GM21360 (cell line): Measurements from ENCODE around the gene PRKAR2A.
"Not testable (repeated sequence)": the region's sequence is repeated elsewhere in the genome, so short reads cannot be mapped to it uniquely, and the experiment has no call there.

ENCODE experiments used
- ATAC-seq: cut with Tn5 transposase; IDR thresholded peaks from one replicate; pipeline ENCODE4 v1.9.1; 2021; ENCODE audit warnings: mild to moderate bottlenecking, moderate library complexity; ENCODE audit not compliant: unreplicated experiment

Gene PRKAR2A

DNA sequence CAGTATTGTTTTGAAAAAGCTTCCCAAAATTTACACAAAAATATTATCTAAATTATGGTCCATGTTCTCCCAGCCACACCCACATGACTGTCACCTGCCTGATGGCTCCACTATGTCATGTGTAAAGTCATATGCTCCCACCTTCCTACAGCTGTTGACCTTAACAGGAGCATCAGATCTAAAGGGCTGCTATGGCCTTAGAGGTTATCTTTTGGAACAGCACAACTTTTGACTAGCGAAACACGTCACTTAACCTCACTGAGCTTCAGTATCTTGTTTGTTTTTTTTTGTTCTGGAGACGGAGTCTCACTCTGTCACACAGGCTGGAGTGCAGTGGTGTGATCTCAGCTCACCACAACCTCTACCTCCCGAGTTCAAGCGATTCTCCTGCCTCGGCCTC is 64.4 kb downstream of the PRKAR2A start:
- no peak for ATAC-seq

- ATAC-seq: no peak
Measured at GRCh38 chr3:48782046-48782445, 65.6 kb downstream of the PRKAR2A start.

DNA sequence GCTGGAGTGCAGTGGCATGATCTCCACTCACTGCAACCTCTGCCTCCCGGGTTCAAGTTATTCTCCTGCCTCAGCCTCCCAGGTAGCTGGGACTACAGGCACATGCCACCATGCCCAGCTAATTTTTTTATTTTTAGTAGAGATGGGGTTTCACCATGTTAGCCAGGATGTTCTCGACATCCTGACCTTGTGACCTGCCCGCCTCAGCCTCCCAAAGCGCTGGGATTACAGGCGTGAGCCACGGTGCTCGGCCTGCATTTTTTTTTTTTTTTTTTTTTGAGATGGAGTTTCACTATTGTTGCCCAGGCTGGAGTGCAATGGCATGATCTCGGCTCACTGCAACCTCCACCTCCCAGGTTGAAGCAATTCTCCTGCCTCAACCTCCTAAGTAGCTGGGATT is 69.1 kb downstream of the PRKAR2A start:
- not testable (repeated sequence) for ATAC-seq

- ATAC-seq: no peak
Measured at GRCh38 chr3:48776854-48777253, 70.8 kb downstream of the PRKAR2A start.

- no peak for ATAC-seq
Measured at GRCh38 chr3:48770192-48770502, 77.5 kb downstream of the PRKAR2A start.

- no peak for ATAC-seq
Measured at GRCh38 chr3:48765376-48765775, 82.3 kb downstream of the PRKAR2A start.

- no peak for ATAC-seq
Measured at GRCh38 chr3:48762816-48763215, 84.9 kb downstream of the PRKAR2A start.

GRCh38 chr3:48759991-48760540 is 87.6 kb downstream of the PRKAR2A start:
- ATAC-seq: not testable (repeated sequence)

GRCh38 chr3:48759531-48759930 is 88.1 kb downstream of the PRKAR2A start:
- ATAC-seq: not testable (repeated sequence)

DNA sequence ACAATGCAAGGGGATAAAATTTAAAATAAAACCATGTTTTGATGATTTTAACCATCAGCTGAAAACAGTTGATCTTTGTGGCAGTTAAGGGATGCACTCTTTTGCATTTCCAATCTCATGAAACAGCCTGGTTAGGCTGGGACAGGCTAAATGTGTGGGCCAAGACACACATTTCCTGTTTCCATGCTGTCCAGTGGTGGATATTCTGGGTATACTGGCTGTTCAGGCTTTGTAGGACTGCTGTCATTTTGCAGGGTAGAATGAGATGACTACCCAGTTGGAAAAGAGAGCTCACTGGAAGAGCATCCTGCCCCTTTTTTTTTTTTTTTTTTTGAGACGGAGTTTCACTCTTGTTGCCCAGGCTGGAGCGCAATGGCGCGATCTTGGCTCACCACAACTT is 88.6 kb downstream of the PRKAR2A start:
- ATAC-seq: no peak

DNA sequence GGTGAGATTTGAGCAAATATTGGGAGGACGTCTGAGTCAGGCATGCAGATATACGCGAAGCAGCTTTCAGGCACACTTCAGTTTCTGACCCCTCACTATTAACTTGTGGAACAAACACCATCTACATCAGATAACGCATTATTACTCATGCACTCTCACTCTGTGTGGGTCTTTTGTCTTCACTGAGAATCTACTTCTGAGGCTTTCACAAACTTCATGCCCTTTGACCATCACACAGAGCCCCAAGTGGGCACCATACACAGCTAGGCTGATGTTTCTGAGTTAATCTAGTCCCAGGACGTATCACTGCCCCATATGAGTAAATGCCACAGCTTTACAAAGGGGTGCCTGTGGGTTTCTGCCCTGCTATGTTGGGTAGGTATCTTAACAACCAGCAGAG is 91.0 kb downstream of the PRKAR2A start:
- ATAC-seq: no peak

GRCh38 chr3:48750856-48751255 is 96.8 kb downstream of the PRKAR2A start:
- no peak for ATAC-seq

DNA sequence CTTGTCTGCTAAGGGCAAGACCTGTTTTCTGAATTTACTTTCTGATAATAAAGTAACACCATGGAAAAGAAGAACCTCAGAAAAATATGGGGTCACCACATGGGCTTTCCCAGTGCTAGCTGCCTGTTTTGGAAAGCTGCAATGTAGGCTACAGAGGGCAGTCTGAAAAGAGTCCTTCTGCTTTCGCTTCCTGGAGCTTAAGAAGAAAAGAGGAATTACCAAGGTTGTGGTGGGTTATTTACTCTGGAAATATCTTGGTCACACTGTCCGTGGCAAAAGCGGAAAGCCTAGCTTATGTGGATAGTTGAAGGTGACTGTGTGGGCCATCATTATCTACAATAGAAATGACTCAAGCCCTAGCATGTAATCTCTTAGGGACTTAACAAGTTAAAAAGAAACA is 98.9 kb downstream of the PRKAR2A start:
- ATAC-seq: no peak

- no peak for ATAC-seq
Measured at GRCh38 chr3:48747706-48748105, 100.0 kb downstream of the PRKAR2A start.

DNA sequence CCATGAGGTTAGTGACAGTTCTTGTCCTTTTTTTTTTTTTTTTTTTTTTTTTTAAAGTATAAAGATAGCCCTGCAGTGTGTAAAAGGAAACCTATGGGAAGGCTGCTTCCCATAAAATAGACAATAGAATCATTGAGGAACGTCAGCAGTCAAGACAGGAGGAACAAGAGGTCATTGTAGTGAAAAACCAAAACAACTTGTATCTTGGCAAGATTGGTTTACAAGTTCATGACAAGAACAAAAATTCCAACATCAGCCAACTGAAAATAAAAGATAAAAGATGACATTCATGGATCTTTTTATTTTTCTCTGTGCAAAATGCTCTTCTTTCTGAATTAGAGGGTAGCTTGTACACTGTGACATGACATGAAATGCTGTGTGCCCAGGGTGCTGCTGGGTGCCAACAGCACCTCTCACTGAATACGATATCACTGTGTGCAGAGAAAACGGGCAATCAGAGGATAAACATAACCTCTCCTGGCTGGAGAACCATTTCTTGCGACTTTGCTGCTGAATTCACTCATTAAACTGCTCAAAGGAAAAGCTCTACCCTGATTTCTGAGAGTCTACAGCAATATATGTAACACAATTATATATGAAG is 100.6 kb downstream of the PRKAR2A start:
- ATAC-seq: no peak

DNA sequence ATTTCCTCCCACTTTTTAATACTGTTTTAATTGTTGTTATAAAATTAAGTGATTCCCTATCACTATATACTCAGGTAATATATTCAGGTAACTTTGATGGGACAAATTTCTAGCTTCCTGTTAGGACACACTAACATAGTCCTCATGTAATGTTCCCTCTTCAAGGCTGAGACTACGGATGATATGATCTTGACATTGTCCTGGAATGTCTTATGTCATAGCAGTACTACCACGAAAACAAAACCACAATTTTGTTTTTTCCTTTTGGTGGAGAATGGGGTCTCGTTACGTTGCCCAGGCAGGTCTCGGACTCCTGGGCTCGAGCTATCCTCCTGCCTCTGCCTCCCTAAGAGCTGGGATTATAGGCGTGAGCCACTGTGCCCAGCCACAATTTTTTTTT is 103.9 kb downstream of the PRKAR2A start:
- ATAC-seq: no peak

DNA sequence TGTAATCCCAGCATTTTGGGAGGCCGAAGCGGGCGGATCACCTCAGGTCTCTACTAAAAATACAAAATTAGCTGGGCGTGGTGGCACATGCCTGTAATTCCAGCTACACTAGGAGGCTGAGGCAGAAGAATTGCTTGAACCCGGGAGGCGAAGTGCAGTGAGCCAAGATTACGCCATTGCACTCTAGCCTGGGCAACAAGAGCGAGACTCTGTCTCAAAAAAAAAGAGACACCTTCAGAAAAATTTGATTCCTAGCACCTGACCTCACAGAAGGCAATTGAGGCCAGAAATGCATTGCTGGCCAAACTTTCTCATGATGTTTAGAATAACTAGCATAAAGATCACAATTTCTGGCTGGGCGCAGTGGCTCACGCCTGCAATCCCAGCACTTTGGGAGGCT is 106.4 kb downstream of the PRKAR2A start:
- not testable (repeated sequence) for ATAC-seq

DNA sequence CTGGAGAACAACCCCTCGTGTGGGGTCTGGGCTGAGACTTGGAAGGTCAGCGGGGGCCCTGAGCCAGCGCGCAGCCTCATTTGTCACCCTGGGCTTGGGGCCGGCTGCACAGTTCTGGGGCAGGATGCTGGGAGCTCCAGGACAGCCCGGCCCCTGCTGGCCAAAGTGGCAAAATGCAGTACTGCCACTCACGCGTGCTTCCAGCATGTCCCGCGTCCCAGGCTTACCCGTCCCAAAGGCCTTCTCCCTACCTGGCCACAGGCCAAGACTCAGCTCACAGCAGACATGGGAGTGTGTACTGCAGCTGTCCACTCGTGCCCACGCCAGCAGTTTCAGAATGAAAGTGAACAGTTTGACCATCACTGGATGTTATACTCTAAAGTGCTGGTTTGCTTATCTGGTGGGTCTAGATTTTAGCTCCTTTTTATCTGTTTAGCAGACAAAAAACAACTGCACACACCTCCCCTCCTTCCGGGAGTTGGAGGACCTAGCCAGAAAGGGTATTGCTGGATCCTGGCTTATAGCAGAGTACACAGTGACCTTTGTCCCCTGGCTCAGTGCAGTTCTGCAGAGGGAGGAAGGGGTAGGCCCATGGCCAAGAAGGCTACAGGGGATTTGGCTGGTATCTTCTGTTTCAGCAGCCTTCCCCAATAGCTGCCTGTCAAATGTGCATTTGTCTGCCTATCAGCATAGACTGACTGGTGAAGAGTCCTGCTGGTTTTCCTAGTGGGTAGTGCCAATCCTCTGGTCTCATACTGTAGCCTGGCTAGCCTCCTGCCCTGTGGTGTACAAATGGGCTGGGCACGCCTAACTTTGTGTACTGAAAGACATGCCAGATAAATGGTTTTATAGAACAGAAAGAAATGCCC is 107.5 kb downstream of the PRKAR2A start:
- peak; percentile 73 for ATAC-seq

GRCh38 chr3:48739617-48739954 is 108.1 kb downstream of the PRKAR2A start:
- ATAC-seq: peak; percentile 22

GRCh38 chr3:48738926-48739616 is 108.6 kb downstream of the PRKAR2A start:
- ATAC-seq: no peak

DNA sequence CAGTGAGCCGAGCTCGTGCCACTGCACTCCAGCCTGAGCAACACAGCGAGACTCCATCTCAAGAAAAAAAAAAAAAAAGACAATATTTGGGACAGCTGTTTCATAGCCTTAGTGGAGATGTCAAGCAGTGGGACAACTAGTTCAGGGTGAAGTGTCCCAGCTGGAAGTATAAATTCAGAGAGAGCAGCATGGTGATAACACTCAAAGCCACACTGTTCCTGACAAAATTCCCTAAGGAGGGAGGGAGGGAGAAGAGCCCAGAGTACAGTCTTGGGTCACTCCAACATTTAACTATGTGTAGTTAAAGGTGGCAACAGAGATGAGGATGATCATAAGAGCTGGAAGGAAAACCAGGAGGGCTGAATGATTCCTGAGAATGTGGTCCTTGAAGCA is 109.5 kb downstream of the PRKAR2A start:
- no peak for ATAC-seq
